Measurements from ENCODE around the gene VLDLR.
"Not testable (repeated sequence)": the region's sequence is repeated elsewhere in the genome, so short reads cannot be mapped to it uniquely, and the experiment has no call there.

The VLDLR gene

GRCh38 chr9:2664174-2665065 is 42.8 kb downstream of the VLDLR start:
- DNase-seq: no peak

GRCh38 chr9:2666569-2666968 is 45.0 kb downstream of the VLDLR start:
- no peak for DNase-seq

GRCh38 chr9:2673161-2673560 is 51.6 kb downstream of the VLDLR start:
- DNase-seq: no peak

GRCh38 chr9:2674141-2674824 is 52.7 kb downstream of the VLDLR start:
- no peak for DNase-seq

- no peak for DNase-seq
Measured at GRCh38 chr9:2675834-2676233, 54.2 kb downstream of the VLDLR start.

- DNase-seq: no peak
Measured at GRCh38 chr9:2676466-2676865, 54.9 kb downstream of the VLDLR start.

GRCh38 chr9:2677915-2678889 is 56.6 kb downstream of the VLDLR start:
- no peak for DNase-seq

GRCh38 chr9:2679011-2679410 is 57.4 kb downstream of the VLDLR start:
- DNase-seq: no peak

GRCh38 chr9:2681981-2682380 is 60.4 kb downstream of the VLDLR start:
- no peak for DNase-seq

GRCh38 chr9:2686911-2687310 is 65.3 kb downstream of the VLDLR start:
- no peak for DNase-seq

GRCh38 chr9:2688636-2689035 is 67.0 kb downstream of the VLDLR start:
- DNase-seq: no peak

- no peak for DNase-seq
Measured at GRCh38 chr9:2691212-2691611, 69.6 kb downstream of the VLDLR start.

- DNase-seq: no peak
Measured at GRCh38 chr9:2691626-2692025, 70.0 kb downstream of the VLDLR start.

GRCh38 chr9:2693056-2693455 is 71.5 kb downstream of the VLDLR start:
- no peak for DNase-seq

GRCh38 chr9:2697492-2697891 is 75.9 kb downstream of the VLDLR start:
- DNase-seq: no peak

GRCh38 chr9:2700398-2700797 is 78.8 kb downstream of the VLDLR start:
- no peak for DNase-seq

GRCh38 chr9:2700909-2701550 is 79.4 kb downstream of the VLDLR start:
- DNase-seq: no peak

- peak; percentile 85 to 92 for DNase-seq
Measured at GRCh38 chr9:2704504-2704903, 82.9 kb downstream of the VLDLR start.

GRCh38 chr9:2707256-2707655 is 85.7 kb downstream of the VLDLR start:
- DNase-seq: not testable (repeated sequence)
